ENCODE results near the gene RPL10A.

RPL10A gene

DNA sequence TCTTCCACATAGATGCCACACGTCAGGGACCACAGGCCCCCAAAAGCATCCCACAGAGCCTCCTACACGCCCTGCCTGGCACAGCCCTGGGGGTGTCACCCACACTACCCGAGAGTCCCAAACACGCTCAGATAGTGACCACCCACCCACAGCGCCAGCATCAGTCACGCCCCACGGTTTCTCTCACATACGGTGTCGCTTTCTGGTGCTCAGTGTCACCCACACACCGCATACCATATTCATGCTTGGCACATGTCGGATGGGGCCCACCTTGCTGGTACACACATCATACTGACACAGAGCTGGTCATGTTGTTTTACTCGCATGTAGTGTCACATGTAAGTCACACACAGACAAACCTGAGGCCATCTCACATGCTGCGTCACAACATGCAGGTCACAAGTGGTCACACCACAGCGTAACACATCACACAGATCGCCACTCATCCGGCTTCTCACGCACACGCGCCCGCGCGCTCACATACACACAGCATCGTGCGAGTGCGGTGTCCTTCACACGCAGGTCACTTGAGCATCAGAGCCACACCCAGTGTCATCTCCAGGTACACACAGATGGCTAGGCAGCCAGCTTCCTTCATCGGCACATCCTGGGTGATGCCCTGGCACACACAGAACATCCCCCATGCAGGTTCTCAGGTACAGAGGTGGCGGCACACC is 25.2 kb downstream of the RPL10A start:
- no peak for DNase-seq

DNA sequence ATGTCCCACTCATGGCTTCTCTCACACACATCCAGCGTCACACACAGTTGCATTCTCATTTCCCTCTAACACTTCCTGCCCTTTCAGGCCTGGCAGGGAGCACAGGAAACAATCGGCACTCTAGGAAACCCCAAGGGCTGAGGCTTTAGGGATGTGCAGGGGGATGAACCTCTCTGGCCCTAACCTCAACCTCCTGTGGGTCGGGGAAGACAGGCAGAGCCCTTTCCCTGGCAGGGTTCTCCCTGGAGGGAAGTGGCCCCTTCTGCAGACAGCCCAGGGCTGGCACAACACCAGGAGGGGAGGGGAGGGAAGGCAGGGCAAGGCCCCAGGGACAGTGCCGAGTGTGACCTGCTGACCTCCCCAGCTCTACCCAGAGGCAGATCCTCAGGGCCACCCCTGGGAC is 26.0 kb downstream of the RPL10A start:
- DNase-seq = no peak

DNA sequence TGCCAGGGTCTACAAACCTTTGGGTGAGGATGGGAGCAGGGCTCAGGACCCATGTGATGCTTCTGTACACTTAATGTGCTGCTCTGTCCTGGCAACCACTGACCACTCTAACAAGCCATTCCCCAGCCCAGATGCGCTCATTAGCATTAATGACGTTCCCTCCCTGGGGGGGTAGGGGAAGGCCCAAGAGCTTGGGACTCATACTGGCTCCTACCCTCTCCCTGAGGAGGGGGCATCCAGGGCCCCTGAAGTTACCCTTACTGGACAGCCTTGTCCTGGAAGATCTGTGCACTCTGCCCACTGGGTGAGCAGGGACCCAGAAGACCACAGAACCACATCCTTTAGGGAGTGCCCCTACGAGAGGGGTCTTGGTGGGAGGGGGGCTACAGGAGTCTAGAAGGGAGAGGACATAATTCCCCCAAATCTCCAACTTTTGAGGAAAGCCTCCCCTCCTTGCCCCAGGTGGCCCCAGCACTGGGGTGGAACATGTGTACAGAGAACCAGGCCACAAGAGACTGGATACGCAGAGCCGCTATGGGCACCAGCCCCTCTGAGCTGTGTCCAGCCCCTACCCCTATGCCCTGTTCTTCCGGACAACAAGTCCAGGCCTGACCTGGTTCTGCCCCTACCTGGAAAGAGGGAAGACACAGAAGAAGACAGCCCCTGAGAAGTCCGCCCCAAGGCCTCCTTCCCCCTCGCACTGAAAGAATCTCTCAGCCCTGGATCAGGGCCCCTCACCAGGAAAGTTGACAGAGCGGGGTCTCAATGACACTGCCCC is 27.2 kb downstream of the RPL10A start:
- no peak for DNase-seq

DNA sequence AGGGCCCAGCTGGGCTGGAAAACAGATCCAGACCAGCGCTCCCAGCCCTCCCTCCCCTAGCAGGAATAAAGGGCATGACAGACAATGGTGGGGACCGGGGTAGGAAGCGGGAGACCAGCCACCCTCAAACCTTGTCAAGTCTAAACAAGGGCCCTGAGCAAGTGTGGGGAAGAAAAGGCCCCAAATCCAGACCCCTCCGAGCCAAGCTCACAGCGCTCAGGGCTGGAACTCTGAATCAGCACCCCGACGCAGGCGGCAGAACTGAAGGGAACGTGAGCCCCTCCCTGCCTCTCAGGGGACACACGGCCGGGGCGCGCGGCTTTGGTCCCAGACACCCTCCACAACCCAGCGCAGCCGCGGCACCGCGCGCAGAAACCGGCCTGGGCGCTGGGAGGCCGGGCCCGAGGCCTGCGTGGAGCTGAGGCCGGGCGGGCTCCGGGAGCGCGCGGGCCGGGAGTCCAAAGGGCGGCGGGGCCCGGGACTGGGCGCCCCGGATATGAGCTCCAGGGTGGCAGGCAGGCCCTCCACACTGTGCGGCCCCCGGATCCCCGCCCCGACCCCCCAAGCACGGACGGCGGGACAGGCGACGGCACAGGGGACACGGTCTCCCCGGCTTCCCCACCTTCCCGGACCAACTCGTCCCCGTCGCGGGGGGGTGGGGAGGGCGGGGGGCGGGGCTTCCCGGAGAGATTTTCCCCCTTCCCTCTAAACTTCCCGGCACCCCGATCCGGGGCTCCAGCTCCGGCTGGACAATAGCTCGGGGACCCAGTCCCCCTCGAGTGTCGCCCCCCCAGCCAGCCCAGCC is 28.0 kb downstream of the RPL10A start:
- DNase-seq = no peak

DNA sequence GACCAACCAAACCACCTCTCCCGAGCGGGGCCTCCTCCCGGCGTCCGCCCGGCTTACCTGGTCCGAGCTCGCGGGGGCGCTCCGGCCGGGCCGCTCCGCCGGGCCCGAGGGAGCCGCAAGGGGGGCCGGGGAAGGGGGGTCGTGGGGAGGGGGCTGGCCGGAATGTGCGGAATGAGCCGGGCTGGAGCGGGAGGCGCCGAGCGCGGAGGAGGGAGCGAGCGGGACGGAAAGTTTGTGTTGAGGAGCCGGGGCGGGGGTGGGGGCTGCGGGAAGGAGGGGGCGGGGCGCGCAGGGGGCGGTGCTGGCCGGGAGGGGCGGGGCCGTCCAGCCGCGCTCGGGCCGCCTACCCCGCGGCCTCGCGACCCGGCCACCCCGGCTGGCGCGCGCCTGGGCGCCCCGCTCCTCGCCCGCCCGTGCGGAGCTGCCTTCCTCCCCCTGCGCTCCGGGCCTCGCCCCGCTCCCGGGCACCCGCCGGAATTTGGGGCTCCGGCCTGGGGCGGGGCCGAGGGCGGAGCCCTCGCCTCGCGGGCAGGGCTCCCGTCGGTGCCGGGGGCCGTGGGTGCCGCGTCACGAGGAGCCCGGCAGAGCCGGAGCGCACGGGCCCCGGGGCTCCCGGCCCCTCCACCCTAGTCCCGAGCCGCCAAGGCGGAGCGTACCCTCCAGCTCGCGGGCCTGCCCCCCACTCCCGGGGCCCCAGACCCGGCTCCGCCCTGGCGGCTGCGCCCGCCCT is 28.8 kb downstream of the RPL10A start, which contains the start of gene TEAD3:
Gene TEAD3, minus strand, starts transcription at position 239 of the 730 bp plus-strand sequence.
- DNase-seq = no peak

DNA sequence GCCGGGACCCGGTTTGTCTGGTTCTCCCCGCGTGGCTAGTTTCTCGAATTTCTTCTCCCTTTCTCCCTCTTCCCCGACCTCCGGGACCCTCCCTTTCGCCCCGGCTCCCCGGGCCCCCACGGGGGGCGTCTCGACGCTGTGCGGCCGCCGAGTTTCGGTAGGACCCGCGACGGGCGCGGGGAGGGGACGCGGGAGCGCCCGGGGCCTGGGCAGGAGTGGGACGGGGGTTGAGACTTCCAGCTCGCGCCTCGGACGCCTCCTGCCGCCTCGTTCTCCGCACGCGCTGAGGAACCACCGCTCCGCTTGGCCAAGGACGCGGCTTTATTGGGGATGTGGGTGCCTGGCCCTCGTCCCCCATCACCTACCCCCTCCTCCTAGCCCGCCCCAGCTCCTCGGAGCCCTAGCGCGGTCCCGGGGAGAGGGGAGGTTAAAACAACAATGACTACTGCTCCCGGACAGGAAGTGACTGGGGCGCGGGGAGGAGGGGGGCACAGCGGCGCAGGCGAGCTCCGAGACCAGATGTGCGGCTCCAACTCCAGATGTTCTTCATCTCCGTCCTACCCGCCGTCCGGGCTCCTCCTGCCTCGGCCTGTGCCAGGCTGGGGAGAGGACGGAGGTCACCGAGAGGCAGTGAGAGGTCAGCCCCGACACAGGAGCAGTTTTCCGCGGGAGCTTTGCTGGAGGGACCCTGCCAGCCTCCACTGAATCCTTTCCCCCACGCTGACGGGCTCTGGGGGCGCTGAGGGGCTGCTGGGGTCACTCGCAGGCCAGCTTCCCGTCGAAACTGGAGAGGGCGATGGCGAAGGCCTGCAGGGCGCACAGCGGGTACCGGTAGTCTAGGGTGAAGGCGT is 29.6 kb downstream of the RPL10A start:
- DNase-seq = no peak

DNA sequence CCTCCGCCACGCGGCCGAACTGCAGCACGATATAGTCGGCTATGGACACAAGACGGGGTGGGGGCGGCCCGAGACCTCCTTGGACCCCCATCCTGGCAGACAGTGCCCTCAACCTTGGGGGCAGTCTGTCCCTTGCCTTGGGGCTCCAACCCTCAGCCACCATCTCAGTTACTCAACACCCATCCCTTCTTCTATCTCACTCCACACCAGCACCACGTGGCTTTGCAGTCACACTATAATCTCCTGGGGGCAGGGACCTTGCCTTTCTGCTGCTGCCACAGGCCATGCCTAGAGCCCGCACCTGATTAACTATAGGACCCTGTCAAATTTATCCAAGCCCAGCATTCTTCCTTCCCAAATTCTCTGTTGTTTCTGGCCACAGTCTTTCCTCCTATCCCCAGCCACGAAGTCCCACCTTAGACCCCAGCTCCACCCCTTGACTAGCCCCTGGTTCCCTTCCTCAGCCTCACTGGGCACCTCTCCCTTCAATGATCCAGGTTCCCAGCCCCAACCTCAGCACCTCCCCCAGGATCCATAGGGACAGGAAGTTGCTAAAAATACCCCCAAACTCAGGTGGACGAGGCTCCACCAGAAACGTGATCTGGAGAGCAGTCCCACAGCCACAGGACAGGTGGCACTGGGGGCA is 30.3 kb downstream of the RPL10A start:
- no peak for DNase-seq

DNA sequence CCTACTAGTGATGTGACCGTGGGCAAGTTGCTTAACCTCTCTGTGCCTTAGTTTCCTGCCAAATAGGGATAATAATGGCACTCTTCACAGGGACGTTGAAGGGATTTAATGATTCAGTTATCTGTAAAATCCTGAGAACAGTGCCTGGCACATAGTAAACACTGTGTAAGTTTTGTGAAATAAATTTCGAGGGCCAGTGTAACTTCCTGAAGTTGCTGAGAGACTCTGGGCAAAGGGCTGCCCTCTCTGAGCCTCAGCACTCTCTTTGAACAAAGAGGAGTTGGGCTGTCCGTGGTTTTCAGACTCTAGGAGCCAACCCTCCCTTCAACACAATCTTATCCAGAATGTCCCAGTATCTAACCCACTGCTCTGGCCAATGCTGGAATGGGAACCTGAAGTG is 31.2 kb downstream of the RPL10A start:
- DNase-seq = no peak

DNA sequence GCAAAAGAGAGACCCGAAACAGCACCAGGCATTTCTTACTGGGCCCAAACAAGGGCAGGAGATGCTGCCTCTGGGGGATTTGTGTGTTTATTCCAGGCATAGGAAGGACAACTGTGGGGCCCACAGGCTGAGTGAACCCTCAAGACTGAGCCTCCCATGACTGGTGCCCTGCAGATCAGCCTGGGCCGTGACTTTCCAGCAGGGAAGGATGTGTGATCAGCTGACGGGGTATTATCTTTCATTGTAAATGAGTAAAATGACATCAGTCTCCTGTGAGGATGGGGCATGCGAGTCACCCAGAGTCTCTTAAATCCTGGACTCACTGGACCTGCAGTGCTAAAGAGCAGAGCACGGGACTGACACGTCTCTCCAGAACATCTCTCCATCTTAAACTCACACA is 32.6 kb downstream of the RPL10A start:
- no peak for DNase-seq

DNA sequence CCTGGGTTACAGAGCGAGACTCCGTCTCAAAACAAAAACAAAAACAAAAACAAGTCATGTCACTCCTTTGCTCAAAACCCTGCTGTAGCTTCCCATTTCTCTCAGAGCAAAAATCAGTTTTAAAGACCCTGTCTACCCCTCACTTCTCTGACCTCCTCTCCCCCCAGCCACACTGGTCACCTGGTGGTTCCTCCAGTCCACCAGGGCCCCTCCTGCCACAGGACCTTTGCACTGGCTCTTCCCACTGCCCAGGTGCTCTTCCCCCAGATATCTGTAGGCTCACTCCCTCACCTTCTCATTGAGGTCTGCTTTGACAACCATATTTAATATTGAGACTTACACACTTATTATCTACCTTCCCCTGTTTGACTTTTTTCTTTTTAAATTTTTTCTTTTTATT is 33.6 kb downstream of the RPL10A start:
- no peak for DNase-seq

DNA sequence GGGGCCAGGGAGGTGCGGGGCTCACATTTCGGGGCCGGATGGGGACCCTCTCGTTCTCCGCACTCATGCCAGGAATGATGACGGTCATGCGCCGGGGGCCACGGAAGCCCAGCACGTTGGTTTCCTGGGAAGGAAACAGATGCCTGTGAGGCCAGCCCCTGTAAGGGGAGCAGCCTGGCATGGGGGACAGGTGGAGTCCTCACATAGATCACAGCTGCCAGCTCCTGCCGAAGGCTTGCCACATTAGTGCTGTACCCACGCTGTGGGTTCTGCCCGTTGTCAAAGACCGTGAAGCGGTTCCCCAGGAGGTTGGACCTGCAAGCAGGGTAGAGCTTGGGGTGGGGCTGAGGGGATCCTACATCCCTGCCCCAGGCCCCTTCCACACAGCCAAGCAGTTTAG is 35.3 kb downstream of the RPL10A start:
- DNase-seq = no peak

DNA sequence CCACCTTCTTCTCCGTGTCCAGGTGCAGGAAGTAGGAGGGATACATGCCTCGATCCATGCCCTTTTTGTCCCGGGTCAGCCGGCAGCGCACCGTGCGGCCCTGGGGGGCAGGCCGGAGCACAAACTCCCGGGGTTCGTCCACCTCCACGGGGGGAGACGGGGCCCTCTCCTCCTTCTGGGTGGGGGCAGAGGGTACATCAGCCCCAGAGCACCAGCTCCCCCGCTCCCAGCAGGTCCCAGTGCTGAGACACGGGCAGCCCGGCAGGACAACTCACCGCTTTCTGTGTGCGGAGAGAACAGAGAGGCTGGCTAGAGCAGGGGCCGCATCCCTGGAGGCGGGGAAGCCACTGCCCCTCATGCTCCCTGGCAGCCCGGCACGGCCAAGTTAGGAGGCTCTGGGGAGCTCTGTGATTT is 37.8 kb downstream of the RPL10A start:
- DNase-seq = no peak

DNA sequence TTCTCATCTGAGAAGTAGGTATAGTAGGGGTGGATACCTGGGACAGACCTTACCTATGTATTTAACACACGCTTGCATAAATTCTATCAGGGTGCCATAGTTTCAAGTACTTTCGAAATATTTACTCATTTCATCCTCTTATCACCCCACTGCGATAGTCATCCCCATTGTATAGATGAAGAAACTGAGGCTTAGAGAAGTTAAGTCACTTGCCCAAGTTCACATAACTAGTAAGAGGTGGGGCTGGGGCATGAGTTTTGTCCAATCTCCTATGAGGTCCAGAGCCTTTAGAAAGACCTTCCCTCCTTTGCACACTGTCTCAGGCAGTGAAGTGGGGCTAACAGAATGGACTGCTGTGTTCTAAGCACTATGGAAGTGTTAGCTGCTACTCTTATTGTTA is 38.3 kb downstream of the RPL10A start:
- no peak for DNase-seq

DNA sequence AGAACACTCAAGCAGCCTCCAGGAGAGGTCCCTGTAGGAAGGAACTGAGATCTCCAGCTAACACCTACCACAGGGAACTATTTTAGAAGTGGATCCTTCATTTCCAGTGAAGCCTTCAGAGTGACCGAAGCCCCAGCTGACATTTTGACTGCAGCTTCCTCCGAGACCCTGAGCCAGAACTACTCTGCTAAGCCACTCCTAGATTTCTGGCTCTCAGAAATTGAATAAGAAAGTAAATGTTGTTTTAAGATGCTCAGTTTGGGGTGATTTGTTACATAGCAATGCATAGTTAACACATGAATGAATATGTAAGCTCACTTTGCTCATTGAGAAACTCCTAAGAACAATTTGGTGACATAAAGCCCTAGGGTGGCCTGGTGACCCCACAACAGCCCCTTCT is 39.0 kb downstream of the RPL10A start:
- no peak for DNase-seq

DNA sequence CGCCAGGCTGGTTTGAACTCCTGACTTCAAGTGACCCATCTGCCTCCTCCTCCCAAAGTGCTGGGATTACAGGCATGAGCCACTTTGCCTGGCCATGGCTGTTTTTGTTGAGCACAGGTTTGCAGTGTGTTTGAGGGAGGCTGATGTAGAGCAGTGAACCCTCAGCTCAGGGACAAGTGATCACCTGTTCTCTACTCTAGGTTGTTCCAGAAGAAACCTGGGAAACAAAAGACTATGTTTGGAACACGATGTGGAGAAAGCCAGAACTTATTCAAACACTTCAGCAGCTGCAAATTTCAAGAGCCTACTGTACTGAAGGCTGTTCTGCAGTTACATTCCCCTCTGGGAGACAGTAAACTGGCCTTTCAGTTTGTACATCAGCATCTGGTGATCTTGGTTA is 39.8 kb downstream of the RPL10A start:
- DNase-seq = no peak

DNA sequence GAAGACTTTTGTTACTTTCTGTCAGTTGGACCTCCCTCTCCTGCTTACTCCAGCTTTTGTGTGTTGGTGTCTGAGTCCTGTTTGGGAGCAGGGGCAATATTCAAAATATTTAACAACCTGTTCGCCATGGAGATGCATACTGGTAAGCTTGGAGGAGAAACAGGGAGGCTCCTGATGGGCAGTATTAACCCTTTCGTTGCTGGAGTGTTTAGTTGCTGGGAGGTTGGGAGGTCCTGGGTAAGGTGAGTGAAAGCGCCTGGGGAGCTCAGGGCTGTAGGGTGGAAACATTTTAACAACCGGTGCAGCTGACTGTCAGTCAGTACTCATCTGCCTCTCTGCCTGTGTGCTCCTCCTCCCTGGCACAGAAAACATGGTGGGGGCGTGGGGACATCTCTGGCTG is 40.3 kb downstream of the RPL10A start:
- DNase-seq = no peak

DNA sequence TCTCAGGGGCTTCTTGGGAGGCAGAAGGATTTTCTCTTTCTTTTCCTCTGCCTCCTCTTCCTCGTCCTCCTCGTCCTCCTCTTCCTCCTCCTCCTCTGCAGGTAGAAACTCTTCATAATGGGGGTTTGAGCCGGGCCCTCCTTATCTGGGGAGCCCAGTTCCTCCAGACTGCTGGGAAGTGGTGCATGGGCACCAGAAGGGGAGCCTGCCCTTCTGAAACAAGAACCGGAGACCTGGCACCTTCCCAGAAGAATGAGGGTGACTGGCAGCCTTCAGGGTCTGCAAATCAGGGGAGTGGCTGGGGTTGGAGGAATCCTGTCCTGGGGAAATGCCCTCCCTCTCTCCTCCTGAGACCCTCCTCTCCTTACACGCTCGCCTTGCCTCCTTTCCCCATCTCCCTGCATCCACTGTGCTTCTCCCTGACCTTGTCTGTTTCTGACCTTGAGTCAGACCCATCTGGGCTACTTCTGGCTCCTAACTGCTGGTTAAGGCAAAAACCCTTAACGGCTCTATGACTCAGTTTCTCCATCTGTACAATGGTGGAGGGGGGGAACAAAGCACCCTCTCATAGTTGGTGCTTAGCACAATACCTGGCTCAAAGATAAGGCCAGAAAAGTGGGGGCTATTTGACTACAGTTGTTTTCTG is 42.8 kb downstream of the RPL10A start:
- DNase-seq = no peak

DNA sequence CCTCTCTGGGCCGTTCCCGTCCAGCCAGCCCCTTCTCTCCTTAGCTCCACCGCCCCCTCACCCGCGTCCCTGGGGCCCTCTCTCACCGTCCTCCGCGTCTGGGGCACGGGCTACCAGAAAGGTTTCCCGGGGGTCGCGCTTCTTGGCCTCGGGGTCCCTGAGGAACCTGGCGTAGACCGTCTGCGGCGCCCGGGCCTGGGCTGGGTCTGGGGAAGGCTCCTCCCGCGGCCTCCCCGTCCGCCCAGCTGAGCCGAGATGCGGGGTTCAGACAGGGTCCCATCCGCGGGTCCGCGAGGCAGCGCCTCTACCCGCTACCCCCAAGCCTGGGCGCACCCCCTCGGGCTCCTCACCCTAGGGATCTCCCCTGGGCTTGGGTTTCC is 43.4 kb downstream of the RPL10A start:
- DNase-seq = no peak

DNA sequence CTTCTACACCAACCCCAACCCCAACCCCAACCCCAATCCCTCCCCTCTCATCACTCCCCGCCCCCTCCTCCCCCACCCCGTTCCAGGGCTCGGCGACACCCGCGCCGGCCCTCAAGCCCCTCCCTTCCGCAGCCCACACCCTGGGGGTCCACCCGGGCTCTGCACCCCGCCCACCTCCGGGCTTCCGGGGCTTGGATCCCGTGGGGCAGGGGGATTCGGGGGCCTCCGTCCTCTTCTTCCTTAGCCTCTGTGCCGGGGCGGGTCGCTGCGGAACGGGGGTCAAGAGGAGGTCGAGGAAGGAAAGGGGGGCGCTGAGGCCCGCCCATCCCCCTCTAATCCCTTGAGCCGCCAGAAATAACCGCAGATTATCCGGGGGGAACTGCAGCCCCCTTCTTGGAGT is 43.8 kb downstream of the RPL10A start:
- no peak for DNase-seq

DNA sequence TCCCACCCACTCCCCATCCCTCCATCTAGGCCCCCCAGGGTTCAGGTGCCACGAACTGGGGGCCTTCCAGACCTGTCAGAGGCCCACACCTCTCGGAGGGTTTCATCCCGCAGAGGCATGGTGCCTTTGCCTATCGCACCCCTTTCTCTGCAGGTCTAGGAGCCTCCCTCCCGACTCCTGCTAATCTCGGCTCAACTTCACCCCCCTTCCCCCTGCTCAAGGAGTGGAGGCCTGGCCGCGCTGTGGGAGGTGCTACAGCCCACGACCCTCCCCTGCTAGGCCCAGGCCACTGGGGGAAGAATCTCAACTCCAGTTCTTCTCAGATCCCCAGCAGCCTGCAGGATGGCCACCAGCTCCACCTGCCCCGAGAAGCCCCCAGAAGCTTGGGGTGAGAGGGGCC is 44.5 kb downstream of the RPL10A start, which contains the start of gene TULP1:
Gene TULP1, minus strand, starts transcription at position 157 of the 400 bp plus-strand sequence. Its CDS starts 38 bp downstream, at position 119.
- DNase-seq = no peak

DNA sequence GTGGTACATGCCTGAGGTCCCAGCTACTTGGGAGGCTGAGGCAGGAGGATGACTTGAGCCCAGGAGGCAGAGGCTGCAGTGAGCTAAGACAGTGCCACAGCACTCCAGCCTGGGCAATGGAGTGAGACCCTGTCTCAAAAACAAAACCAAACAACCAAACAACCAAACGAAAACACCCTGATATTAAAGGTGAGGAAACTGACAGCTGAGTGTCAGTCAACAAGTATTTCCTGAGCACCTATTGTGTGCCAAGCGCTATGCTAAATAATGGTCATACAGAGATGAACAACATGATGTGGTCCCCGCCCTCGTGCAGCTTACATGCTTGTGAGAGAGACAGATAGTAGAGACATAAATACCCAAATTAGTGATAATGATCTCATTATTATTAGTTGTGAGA is 46.4 kb downstream of the RPL10A start:
- DNase-seq = no peak
